Adrenal gland (tissue), 12 donors: ENCODE results near the gene DCAF7. TPM values are rescaled to one million over a fixed set of nuclear protein-coding genes. Genes with fewer than 3 reads are reported as not detected.

Experiments used
- DNase-seq, 7 donors: peaks; one replicate each; pipeline ENCODE4 v3.0.0-alpha.2; 2019 to 2020
- H3K27ac ChIP-seq, 5 donors: fragments of 200-600 bp; sonication (generic) in 4 of 5; 1 replicate in 3 of 5; 2 replicates in 2 of 5; pipeline versions ENCODE4 v1.5.1 to v1.8.0; 2016 to 2020; ENCODE audit warnings: mild to moderate bottlenecking in 1 of 5
- H3K27me3 ChIP-seq: fragments of 200-600 bp; 2 replicates; pipeline ENCODE4 v1.8.0; 2021
- H3K36me3 ChIP-seq, 2 donors: fragments of 200-600 bp; replicated peaks in 1 of 2; 1 replicate in 1 of 2; 2 replicates in 1 of 2; pipeline versions ENCODE4 v1.5.1 to v1.8.0; 2018 to 2022
- H3K4me1 ChIP-seq, 2 donors: fragments of 200-600 bp; replicated peaks in 1 of 2; 1 replicate in 1 of 2; 2 replicates in 1 of 2; pipeline versions ENCODE4 v1.5.1 to v1.8.0; 2018 to 2021
- H3K4me3 ChIP-seq, 4 donors: fragments of 200-600 bp; sonication (generic) in 3 of 4; one replicate each; pipeline ENCODE4 v1.5.1; 2016 to 2018
- H3K9me3 ChIP-seq, 3 donors: fragments of 200-600 bp; sonication (generic) in 1 of 3; replicated peaks in 1 of 3; 1 replicate in 2 of 3; 2 replicates in 1 of 3; pipeline versions ENCODE4 v1.5.1 to v1.8.0; 2016 to 2021
- POLR2A ChIP-seq, 2 donors: fragments of 450-650 bp; IDR thresholded peaks; one replicate each; pipeline ENCODE4 v1.6.1; 2017; ENCODE audit warnings: antibody characterized with exemption in 2 of 2, mild to moderate bottlenecking in 2 of 2, moderate library complexity in 1 of 2
- WGBS, 4 donors: extraction: QIAGEN DNeasy Blood & Tissue Kit in 2 of 4; methylation state at CpG; one replicate each; pipeline versions ENCODE4 v1.1.5 to v1.1.7; 2013 to 2017; 5-methylcytosine and 5-hydroxymethylcytosine counted together
- intact Hi-C, 2 donors: fragments of 100-400 bp; cut with DNase I; formaldehyde crosslinking; loops; one replicate each; pipeline versions ENCODE4 v1.14.1 to v1.15.0; 2022 to 2023
- polyA plus RNA-seq, 3 donors: library from polyadenylated mRNA; stranded (reverse); fragments of 200-250 nt in 2 of 3; fragments of 350-450 nt in 1 of 3; fragmentation: Illumina TruSeq in 1 of 3; extraction: RNeasy Lipid Tissue Mini Kit (QIAGEN cat#74804) in 1 of 3; gene quantifications; one replicate each; pipeline ENCODE4 v1.2.3, GENCODE V29; 2013 to 2014
- total RNA-seq, 9 donors: library from RNA; depleted of rRNA in 4 of 9; stranded (reverse); fragments of >200 nt in 4 of 9; fragments of 120-200 nt in 1 of 9; fragmentation: NEBNext Ultra II Directional in 1 of 9; extraction: Animal tissue kit (Norgen Biotek cat#: 25700) in 1 of 9; gene quantifications; one replicate each; pipeline versions ENCODE4 v1.1.0 to v1.2.4, GENCODE V29; 2013 to 2023
- TF ChIP-seq, protein P1 (sequence below), 6 experiments: fragments of 450-650 bp in 4 of 6; fragments of 200-600 bp in 2 of 6; sonication (generic) in 1 of 6; IDR thresholded peaks; 1 replicate in 5 of 6; 2 replicates in 1 of 6; pipeline versions ENCODE4 v1.5.1 to v1.8.0; 2016 to 2021; ENCODE audit warnings: antibody characterized with exemption in 6 of 6, mild to moderate bottlenecking in 2 of 6, moderate library complexity in 1 of 6
- donor health status: healthy with polysubstance abuse.
- donor health status: Bipolar disorder and iron deficiency.
- donor health status: DM: yes; HTN: yes; CAD: no.
- donor health status: DM: no; HTN: no; CAD: no.
- donor health status: DM: no; HTN: no; CAD: no.
- donor health status: DM: yes; HTN: yes; CAD: no.

The DCAF7 gene
- total and polyA plus RNA-seq, 12 donors: 12.2 to 69.8 (median 48.2) TPM

DNA sequence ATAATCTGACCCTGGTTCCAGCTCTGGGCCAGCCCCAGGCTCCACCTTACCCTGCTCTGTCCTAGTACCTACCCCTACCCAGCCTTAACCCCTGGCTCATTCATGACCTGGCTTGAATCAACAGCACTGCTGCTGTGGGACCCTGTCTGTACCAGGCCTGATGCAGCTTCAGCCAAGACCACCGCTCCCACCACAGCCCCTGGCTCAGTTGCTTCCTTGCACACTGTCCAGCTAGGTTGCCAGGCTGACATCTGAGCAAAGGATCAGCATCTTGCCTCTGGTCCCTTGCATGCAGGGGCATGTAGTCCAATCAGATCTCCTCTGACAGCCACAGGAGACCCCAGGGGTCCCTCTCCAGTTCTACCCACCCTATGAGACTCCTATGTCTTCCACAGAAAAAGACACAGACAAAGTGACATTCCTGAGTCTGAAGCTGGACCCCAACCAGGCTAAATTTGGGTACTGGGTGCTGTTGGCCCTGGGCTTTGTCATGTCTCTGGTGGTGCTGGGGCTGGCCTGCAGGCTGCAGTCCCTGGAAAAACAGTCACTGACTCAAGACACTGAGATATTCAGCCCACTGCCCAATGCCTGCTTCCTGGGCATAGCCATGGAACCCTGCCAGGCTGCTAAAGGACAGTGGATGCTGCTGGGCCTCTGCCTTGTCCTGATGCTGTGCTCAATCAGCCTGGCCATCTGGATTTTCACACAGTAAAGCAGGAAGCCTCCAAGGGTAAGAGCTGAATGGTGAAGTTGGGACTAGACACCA is 31.0 kb upstream of the DCAF7 start:
- no peaks in the 10 kb centered on the region for H3K36me3 ChIP-seq
- no peaks in the 10 kb centered on the region for H3K27me3 ChIP-seq
- 76 to 100% (median 88%) methylated on average over 1 of the region's 1 CpG; no CpG with 5 or more reads in 1 of the 4 donors for WGBS, 4 donors

GRCh38 chr17:63519972-63520882 is 30.1 kb upstream of the DCAF7 start:
- Histone ChIP-seq H3K9me3 (no peaks in the 10 kb centered on the region), H3K27me3 (no peaks in the 10 kb centered on the region), H3K27ac (no peak overlapping the region), H3K4me3 (no peak overlapping the region), H3K36me3 (no peaks in the 10 kb centered on the region), H3K4me1 (no peaks in the 10 kb centered on the region)
- no peak for DNase-seq
- TF ChIP-seq, protein P1, sequence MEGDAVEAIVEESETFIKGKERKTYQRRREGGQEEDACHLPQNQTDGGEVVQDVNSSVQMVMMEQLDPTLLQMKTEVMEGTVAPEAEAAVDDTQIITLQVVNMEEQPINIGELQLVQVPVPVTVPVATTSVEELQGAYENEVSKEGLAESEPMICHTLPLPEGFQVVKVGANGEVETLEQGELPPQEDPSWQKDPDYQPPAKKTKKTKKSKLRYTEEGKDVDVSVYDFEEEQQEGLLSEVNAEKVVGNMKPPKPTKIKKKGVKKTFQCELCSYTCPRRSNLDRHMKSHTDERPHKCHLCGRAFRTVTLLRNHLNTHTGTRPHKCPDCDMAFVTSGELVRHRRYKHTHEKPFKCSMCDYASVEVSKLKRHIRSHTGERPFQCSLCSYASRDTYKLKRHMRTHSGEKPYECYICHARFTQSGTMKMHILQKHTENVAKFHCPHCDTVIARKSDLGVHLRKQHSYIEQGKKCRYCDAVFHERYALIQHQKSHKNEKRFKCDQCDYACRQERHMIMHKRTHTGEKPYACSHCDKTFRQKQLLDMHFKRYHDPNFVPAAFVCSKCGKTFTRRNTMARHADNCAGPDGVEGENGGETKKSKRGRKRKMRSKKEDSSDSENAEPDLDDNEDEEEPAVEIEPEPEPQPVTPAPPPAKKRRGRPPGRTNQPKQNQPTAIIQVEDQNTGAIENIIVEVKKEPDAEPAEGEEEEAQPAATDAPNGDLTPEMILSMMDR (IDR thresholded peaks at IDR 0.05): no peak
- TF ChIP-seq POLR2A (IDR thresholded peaks at IDR 0.05): no peak
- WGBS, 4 donors: 54 to 60% (median 59%) methylated on average over 5 of the region's 5 CpGs
- intact Hi-C loops: no loop called here

More for the DNA sequence above, 31.0 kb upstream of the DCAF7 start:
- Histone ChIP-seq H3K4me1 (no peaks in the 10 kb centered on the region), H3K27ac (no peak overlapping the region), H3K4me3 (no peak overlapping the region), H3K9me3 (no peaks in the 10 kb centered on the region)
- TF ChIP-seq POLR2A (IDR thresholded peaks at IDR 0.05): no peak
- TF ChIP-seq, protein P1 (IDR thresholded peaks at IDR 0.05): no peak
- DNase-seq: no peak
- intact Hi-C loops: no loop called here

- 16 to 22% (median 19%) methylated on average over 19 to 37 of the region's 38 CpGs for WGBS, 4 donors
- Histone ChIP-seq H3K9me3 (no peaks in the 10 kb centered on the region), H3K4me3 (peak within 1 kb of the TSS in 1 of 4 donors; percentile 7), H3K27ac (no peak within 1 kb of the TSS), H3K4me1 (no peaks in the 10 kb centered on the region), H3K36me3 (no peaks in the 10 kb centered on the region), H3K27me3 (no peaks in the 10 kb centered on the region)
- DNase-seq: no peak
- intact Hi-C loops: no loop called here
- TF ChIP-seq, protein P1 (IDR thresholded peaks at IDR 0.05): no peak
- no peak for TF ChIP-seq POLR2A (IDR thresholded peaks at IDR 0.05)
These were observed 26.9 kb upstream of the DCAF7 start, which contains the start of gene KCNH6 for GRCh38 chr17:63523253-63523855. Gene KCNH6, plus strand, starts transcription at chr17:63523358. Its CDS starts 56 bp downstream, at chr17:63523414.

DNA sequence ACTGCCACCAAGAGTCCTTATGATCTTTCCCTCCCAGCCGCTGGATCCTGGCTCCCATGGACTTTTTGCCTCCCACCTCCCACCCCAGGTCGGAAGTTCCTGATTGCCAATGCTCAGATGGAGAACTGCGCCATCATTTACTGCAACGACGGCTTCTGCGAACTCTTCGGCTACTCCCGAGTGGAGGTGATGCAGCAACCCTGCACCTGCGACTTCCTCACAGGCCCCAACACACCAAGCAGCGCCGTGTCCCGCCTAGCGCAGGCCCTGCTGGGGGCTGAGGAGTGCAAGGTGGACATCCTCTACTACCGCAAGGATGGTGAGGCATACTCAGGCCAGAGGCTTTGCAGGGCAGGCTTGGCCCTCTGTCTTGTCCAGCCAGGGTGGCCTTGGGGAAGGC is 26.2 kb upstream of the DCAF7 start:
- intact Hi-C loops: no loop called here
- H3K9me3 ChIP-seq: no peaks in the 10 kb centered on the region
- no peaks in the 10 kb centered on the region for H3K4me1 ChIP-seq
- H3K36me3 ChIP-seq: no peaks in the 10 kb centered on the region
- no peak for DNase-seq
- no peaks in the 10 kb centered on the region for H3K27me3 ChIP-seq
- no peak overlapping the region for H3K4me3 ChIP-seq
- WGBS, 4 donors: 87 to 91% (median 89%) methylated on average over 9 to 14 of the region's 14 CpGs
- no peak for TF ChIP-seq POLR2A (IDR thresholded peaks at IDR 0.05)
- TF ChIP-seq, protein P1 (IDR thresholded peaks at IDR 0.05): no peak
- no peak overlapping the region for H3K27ac ChIP-seq
